Breast epithelium (tissue), 3 donors: Measurements from ENCODE around the gene IMPG2.

Experiments
- POLR2A ChIP-seq: fragments of 450-650 bp; IDR thresholded peaks from one replicate; pipeline ENCODE4 v1.6.1; 2016; ENCODE audit warnings: antibody characterized with exemption, mild to moderate bottlenecking, moderate library complexity
- POLR2AphosphoS5 ChIP-seq, 3 donors: sonication (generic); formaldehyde crosslinking; IDR thresholded peaks; one replicate each; pipeline ENCODE4 v1.6.1; 2017; ENCODE audit warnings: antibody characterized with exemption in 3 of 3
- TF ChIP-seq, protein P1 (sequence below), 3 donors: fragments of 450-650 bp; IDR thresholded peaks; one replicate each; pipeline ENCODE4 v1.5.1; 2016 to 2017; ENCODE audit warnings: antibody characterized with exemption in 3 of 3, mild to moderate bottlenecking in 3 of 3, moderate library complexity in 3 of 3

DNA sequence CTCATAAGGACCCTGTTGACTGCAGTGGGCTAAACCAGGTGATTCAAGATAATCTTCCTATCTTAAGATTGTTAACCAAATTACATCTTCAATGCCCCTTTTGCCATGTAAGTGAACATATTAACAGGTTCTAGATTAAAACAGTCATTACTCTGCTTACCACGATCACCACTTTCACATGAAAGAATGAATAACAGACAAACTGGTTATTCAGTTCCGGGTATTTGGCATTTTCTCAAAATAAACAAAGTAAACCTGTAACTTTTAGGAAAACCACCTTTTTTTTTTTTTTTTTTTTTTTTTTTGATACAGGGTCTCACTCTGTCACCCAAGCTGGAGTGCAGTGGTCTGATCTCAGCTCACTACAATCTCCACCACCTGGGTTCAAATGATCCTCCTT is 131.2 kb downstream of the IMPG2 start:
- TF ChIP-seq POLR2AphosphoS5 (IDR thresholded peaks at IDR 0.05) (no peak), POLR2A (no peak)
- TF ChIP-seq, protein P1, sequence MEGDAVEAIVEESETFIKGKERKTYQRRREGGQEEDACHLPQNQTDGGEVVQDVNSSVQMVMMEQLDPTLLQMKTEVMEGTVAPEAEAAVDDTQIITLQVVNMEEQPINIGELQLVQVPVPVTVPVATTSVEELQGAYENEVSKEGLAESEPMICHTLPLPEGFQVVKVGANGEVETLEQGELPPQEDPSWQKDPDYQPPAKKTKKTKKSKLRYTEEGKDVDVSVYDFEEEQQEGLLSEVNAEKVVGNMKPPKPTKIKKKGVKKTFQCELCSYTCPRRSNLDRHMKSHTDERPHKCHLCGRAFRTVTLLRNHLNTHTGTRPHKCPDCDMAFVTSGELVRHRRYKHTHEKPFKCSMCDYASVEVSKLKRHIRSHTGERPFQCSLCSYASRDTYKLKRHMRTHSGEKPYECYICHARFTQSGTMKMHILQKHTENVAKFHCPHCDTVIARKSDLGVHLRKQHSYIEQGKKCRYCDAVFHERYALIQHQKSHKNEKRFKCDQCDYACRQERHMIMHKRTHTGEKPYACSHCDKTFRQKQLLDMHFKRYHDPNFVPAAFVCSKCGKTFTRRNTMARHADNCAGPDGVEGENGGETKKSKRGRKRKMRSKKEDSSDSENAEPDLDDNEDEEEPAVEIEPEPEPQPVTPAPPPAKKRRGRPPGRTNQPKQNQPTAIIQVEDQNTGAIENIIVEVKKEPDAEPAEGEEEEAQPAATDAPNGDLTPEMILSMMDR (IDR thresholded peaks at IDR 0.05), result no peak
